PFSK-1 (cell line): ENCODE results near the gene SLC16A6.

ENCODE experiments used
- FOXP2 ChIP-seq: optimal IDR thresholded peaks from 2 replicates; pipeline ENCODE3; 2011; ENCODE audit warnings: borderline replicate concordance, control low read depth, inconsistent platforms; ENCODE audit not compliant: insufficient read depth; ENCODE audit errors: extremely low read length, extremely low read depth
- POLR2AphosphoS5 ChIP-seq: IDR thresholded peaks from 2 replicates; pipeline ENCODE4 v1.6.1; 2012; ENCODE audit warnings: low read depth, mild to moderate bottlenecking, control low read depth, low read length, moderate library complexity
- REST ChIP-seq, 2 experiments: IDR thresholded peaks; 2 replicates each; pipeline versions ENCODE4 v1.6.1 to v1.8.0; 2011 to 2012; ENCODE audit warnings: low read depth in 2 of 2, low read length in 2 of 2, control low read depth in 1 of 2, inconsistent platforms in 1 of 2, mild to moderate bottlenecking in 1 of 2, moderate library complexity in 1 of 2; ENCODE audit not compliant: insufficient read depth in 1 of 2
- SIN3A ChIP-seq: IDR thresholded peaks from 2 replicates; pipeline ENCODE4 v1.6.1; 2012; ENCODE audit warnings: mild to moderate bottlenecking, low read length, moderate library complexity, borderline replicate concordance; ENCODE audit not compliant: insufficient read depth
- TAF1 ChIP-seq: IDR thresholded peaks from 2 replicates; pipeline ENCODE4 v1.6.1; 2012; ENCODE audit warnings: low read length, control low read depth, borderline replicate concordance; ENCODE audit not compliant: insufficient read depth

Gene SLC16A6

GRCh38 chr17:68221786-68222185 lies 69.1 kb downstream of the SLC16A6 start:
- TF ChIP-seq REST (IDR thresholded peaks at IDR 0.05; ENCODE audit: insufficient read depth in 1 of 2, low read depth in 2 of 2, low read length in 2 of 2), result no peak
- no peak for TF ChIP-seq SIN3A
- TF ChIP-seq TAF1, result no peak
- TF ChIP-seq POLR2AphosphoS5, result no peak
- TF ChIP-seq FOXP2, result no peak
